GM19193 (cell line): ENCODE measurements around the gene TSPAN3.

Experiments
- POLR2A ChIP-seq: IDR thresholded peaks from 4 replicates; pipeline ENCODE4 v1.6.1; 2011; ENCODE audit not compliant: insufficient read depth, insufficient read length; ENCODE audit errors: extremely low read depth

Gene TSPAN3

DNA sequence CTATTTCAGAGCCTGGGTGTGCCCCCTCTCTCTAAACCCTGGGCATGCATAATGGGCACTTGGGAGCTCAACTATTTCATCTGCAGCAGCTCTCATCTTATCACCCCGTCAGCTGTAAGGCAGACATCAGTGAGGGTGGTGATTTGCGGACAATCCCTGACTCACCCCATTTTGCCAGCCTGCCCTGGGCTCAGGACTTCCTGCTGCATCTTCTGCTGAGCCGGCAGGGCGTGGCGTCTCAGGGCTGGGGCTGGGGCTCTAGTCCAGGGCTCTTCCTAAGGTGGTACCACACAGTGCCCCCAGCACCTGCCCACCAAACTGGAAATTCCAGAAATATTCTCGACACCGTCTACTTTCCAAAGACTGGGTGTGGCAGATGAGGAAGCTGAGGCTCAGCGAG lies 76.9 kb downstream of the TSPAN3 start:
- no peak for TF ChIP-seq POLR2A

DNA sequence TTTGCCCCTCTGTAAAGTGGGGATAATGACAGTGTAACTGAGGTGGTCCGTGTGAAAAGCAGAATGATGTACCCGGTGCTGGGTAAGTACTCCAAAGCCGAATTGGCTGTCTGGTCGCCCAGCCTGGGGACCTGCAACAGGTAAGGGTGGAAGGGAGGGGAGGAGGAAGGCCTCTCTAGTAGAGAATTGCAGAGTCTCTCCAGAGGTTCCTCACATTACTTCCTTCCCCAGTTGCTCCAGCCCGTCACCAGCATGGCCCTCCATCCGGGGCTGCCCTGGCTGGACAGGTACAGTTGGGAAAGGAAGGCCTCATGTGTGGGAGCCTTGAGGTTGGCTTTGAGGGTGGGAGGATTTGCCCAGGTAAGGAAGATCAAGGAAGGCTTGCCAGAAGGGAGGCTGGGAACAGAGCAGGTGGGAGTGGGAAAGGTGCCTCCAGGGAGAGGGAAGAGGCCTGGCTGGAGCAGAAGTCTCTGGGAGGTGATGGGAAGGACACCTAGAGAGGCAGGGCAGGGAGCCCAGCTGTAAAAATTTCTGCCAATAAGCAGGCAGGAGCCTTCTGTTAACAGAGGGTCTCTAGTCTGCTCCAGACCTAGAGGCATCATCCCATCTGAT lies 77.7 kb downstream of the TSPAN3 start:
- no peak for TF ChIP-seq POLR2A

DNA sequence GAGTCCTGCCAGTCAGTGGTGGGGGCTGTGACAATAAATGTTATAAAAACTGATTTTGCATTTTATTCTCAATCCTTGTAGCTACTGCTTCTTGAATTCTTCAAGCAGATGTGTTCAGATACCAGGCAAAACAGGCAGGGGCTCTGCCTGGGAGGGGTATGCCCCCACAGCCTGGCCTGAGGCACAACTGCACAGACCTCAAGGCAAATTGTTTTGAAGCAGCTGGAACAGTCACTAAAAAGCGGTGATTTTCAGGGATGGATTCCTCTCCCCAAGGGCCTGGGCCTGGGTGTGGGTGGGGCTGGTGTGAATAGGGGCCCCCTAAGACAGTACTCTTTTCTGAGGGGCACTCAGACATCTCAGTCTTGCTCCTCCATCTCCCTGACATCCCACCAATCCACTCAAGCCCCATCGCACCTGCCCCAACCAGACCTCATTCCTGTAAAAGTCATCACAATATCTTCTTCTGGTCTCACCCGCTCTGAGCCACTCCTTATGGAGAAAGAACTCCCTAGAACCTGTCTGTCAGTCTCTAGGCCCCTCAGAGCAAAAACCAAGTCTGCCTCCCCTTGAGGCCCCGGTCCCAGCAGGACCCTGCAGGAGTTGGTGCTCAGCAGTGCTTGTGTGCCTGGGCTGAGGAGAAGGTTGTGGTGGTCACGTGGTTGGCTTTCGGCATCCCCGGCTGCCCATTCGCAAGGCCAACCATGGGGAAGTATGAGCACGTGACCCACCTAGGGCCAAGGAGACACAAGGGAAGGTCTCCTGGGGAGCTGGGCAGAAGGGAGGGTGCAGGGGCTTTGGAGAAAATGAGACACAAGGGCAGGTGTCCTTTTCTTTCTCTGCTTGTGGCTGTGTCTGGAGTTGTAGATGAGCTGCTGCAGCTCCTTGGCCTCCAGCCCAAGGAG lies 78.9 kb downstream of the TSPAN3 start:
- TF ChIP-seq POLR2A: no peak
